Measurements from ENCODE around the gene RANBP1.

- TF ChIP-seq CTCF (IDR thresholded peaks at IDR 0.05) (no peak), POLR2AphosphoS5 (IDR thresholded peaks at IDR 0.05) (no peak)
Measured at GRCh38 chr22:20110359-20110985, 5.4 kb upstream of the RANBP1 start.
